GM08714 (cell line): ENCODE measurements around the gene SLC2A5.
"Not testable (repeated sequence)": the region's sequence is repeated elsewhere in the genome, so short reads cannot be mapped to it uniquely, and the experiment has no call there.

Experiments
- H3K4me3 ChIP-seq: fragments of 200-500 bp; sonication (Bioruptor generic); 2 replicates; pipeline ENCODE4 v1.5.1; 2014; ENCODE audit warnings: mild to moderate bottlenecking, low read length, inconsistent platforms
- ZNF274 ChIP-seq: IDR thresholded peaks from 2 replicates; pipeline ENCODE4 v1.6.1; 2012; ENCODE audit warnings: mild to moderate bottlenecking, low read depth, low read length

SLC2A5 gene

GRCh38 chr1:9039761-9040658 is 29.4 kb downstream of the SLC2A5 start:
- no peak for TF ChIP-seq ZNF274
- H3K4me3 ChIP-seq = no peak overlapping the region

DNA sequence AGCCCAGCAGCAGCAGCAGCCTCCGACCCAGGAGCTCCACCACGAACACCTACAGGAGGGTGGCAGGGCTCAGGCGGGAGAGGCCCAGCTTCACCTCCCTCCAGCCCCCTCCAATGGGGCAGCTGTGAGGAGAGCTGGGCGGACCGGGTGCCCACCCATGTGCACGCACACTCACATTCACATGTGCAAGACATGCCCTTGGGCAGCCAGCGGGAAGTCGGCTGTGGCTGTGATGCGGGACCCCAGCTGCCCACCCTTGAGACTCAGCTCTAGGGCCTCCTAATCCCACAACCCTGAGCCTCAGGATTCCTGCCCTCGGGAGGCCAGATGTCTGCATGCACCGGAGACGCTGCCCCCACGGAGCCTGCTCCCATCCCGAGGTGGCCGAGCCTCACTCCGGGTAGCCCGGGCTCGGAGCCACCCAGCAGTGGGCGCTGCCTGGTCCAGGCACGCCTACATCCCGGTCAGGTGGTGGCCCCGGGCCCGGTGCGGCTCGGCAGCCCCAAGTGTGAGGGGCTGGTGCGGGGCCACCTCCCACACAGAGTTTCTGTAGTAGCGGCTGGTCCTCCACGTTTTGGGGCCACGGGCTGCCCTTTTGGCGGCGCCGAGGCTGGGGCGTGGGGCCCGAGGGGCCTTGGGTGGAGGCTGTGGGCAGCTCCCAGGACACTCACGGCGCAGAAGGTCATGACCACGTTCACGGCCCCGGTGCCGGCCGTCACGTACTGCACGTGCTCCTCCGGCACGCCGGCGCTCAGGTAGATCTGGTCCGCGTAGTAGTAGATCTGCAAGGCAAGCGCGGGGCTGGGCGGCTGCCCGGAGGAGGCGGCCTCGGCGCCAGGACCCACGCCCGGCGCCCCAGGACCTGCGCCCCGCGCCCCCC is 30.3 kb downstream of the SLC2A5 start:
- no peak overlapping the region for H3K4me3 ChIP-seq
- no peak for TF ChIP-seq ZNF274

GRCh38 chr1:9038338-9038650 is 31.1 kb downstream of the SLC2A5 start:
- H3K4me3 ChIP-seq = no peak overlapping the region

GRCh38 chr1:9037476-9038337 is 31.7 kb downstream of the SLC2A5 start:
- H3K4me3 ChIP-seq = no peak overlapping the region
- no peak for TF ChIP-seq ZNF274

More at GRCh38 chr1:9038338-9038650, 31.1 kb downstream of the SLC2A5 start:
- TF ChIP-seq ZNF274 = no peak

GRCh38 chr1:9035226-9035625 is 34.2 kb downstream of the SLC2A5 start:
- TF ChIP-seq ZNF274 = no peak
- no peak overlapping the region for H3K4me3 ChIP-seq

DNA sequence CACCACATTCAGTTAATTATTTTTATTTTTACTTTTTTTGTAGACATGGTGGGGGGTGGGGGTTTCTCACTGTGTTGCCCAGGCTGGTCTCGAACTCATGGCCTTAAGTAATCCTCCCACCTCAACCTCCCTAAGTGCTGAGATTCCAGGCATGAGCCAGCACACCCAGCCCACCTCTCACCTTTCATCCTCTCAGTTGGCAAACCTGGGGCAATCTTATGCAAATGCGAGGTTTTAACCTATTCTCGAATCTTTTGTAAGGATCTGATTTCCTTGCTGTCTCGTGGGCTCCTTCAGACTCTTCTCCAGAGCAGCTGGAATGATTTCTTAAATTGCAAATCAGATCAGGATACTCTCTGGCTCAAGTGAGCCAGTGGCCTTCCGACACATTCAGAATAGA is 36.1 kb downstream of the SLC2A5 start:
- no peak overlapping the region for H3K4me3 ChIP-seq
- TF ChIP-seq ZNF274 = no peak

GRCh38 chr1:9031484-9032259 is 37.8 kb downstream of the SLC2A5 start:
- H3K4me3 ChIP-seq = no peak overlapping the region
- TF ChIP-seq ZNF274 = no peak

GRCh38 chr1:9031077-9031476 is 38.4 kb downstream of the SLC2A5 start:
- H3K4me3 ChIP-seq = not testable (repeated sequence)

- H3K4me3 ChIP-seq = no peak overlapping the region
- no peak for TF ChIP-seq ZNF274
Observed at GRCh38 chr1:9028921-9029705, 40.3 kb downstream of the SLC2A5 start.

DNA sequence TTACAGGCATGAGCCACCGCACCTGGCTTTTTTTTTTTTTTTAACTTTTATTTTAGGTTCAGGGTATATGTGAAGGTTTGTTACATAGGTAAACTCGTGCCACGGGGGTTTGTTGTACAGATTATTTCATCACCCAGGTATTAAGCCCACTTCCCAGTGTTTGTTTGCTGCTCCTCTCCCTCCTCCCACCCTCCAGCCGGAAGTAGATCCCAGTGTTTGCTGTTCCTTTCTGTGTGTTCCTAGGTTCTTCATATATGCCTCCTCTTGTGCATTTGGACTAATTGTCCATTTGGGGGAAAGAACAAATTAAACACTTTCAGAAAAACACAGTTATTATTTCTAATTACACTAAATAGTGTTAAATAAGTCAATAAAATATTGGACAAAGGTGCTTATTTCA is 42.1 kb downstream of the SLC2A5 start:
- no peak for TF ChIP-seq ZNF274
- H3K4me3 ChIP-seq = no peak overlapping the region

- no peak for TF ChIP-seq ZNF274
- H3K4me3 ChIP-seq = no peak overlapping the region
Observed at GRCh38 chr1:9025449-9025848, 44.0 kb downstream of the SLC2A5 start.

DNA sequence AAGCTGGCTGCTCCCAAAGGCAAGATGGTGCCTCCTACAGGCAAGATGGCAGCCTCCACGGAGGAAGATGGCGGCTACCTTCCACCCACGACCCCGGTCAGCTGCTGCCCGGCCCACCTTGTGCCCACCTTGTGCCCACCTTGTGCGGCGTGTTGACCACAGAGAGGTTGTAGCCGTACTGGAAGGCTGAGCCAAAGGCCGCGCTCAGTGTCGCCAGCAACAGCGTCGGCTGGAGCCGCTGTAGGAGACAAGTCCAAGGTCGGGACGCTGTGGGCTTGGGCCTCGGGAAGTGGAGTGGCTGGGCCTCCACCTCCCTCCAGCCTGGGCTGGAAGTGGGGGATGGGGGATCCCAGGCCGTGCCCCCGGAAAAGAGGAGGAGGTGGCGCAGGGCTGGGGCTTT is 44.6 kb downstream of the SLC2A5 start:
- no peak overlapping the region for H3K4me3 ChIP-seq
- TF ChIP-seq ZNF274 = no peak

DNA sequence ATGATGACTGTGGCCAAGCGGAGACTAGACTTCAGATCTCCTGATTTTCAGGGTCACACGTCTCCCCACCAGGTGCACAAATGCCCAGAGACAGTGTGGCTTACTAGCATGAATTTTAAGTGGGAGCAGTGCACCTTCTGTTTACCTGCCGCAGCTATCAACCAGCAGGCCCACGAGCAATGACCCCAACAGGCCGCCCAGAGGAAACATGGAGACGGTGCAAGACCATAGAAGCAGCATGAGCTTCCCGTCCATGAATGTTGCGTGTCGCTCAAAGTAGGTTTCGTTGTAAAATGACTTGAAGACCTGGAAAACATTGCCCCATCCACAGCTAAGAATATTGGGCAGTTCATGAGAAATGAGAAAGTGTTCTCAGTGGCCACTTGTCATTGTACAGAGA is 46.7 kb downstream of the SLC2A5 start:
- no peak for TF ChIP-seq ZNF274
- no peak overlapping the region for H3K4me3 ChIP-seq

GRCh38 chr1:9022026-9022738 is 47.3 kb downstream of the SLC2A5 start:
- H3K4me3 ChIP-seq = not testable (repeated sequence)
